Activated naive CD4-positive, alpha-beta T cell treated with anti-CD3 and anti-CD28 coated beads, Interleukin-2, amount 50 U/mL, for 72 hours (primary cell): ENCODE results near the gene LTC4S. TPM values are rescaled to one million over a fixed set of nuclear protein-coding genes. Genes with fewer than 3 reads are reported as not detected.
"Not testable (repeated sequence)": the region's sequence is repeated elsewhere in the genome, so short reads cannot be mapped to it uniquely, and the experiment has no call there.

Experiments
- ATAC-seq, 2 donors: fragments of 150-1000 bp; cut with Tn5 transposase; 2 replicates each; pipeline ENCODE4 v1.10.0; 2021; ENCODE audit warnings: mild to moderate bottlenecking in 2 of 2, moderate library complexity in 2 of 2
- DNase-seq, 2 donors: peaks; one replicate each; pipeline ENCODE4 v3.0.0; 2021 to 2022; ENCODE audit warnings: low spot score in 2 of 2
- H3K27ac Mint-ChIP-seq, 2 donors: one replicate each; pipeline ENCODE4 v1.8.0; 2022; ENCODE audit warnings: mild to moderate bottlenecking in 2 of 2, mixed read lengths in 2 of 2
- H3K36me3 Mint-ChIP-seq, 2 donors: one replicate each; pipeline ENCODE4 v1.8.0; 2022; ENCODE audit warnings: mixed read lengths in 2 of 2
- H3K9me3 Mint-ChIP-seq, 2 donors: one replicate each; pipeline ENCODE4 v1.8.0; 2022; ENCODE audit warnings: mixed read lengths in 2 of 2
- total RNA-seq, 2 donors: library from RNA; stranded (reverse); gene quantifications; one replicate each; pipeline ENCODE4 v1.2.3, GENCODE V29; 2022

The LTC4S gene
- total RNA-seq, 2 donors from 2014 or later: 0.52 to 1.1 TPM

GRCh38 chr5:179823937-179824744 is 30.4 kb downstream of the LTC4S start:
- peak overlapping the region; percentile 6 to 41 for H3K27ac Mint-ChIP-seq
- peaks cover 33 to 35% of the 10 kb centered on the region in 2 donors for H3K36me3 Mint-ChIP-seq
- ATAC-seq: no peak
- no peaks in the 10 kb centered on the region for H3K9me3 Mint-ChIP-seq
- no peak for DNase-seq

- no peaks in the 10 kb centered on the region for H3K9me3 Mint-ChIP-seq
- no peak for DNase-seq
- no peak for ATAC-seq
- H3K27ac Mint-ChIP-seq: peak overlapping the region; percentile 6 to 41
- peaks cover 39 to 41% of the 10 kb centered on the region in 2 donors for H3K36me3 Mint-ChIP-seq
These were observed 30.9 kb downstream of the LTC4S start for GRCh38 chr5:179824745-179825112.

- H3K9me3 Mint-ChIP-seq: no peaks in the 10 kb centered on the region
- peaks cover 45 to 49% of the 10 kb centered on the region in 2 donors for H3K36me3 Mint-ChIP-seq
- ATAC-seq: no peak
- DNase-seq: no peak
- H3K27ac Mint-ChIP-seq: no peak overlapping the region
These were observed 31.9 kb downstream of the LTC4S start for GRCh38 chr5:179825655-179826182.

- DNase-seq (peak in 1 of 2 donors; percentile 55), ATAC-seq (peak; percentile 95 to 99)
- H3K27ac Mint-ChIP-seq: peak overlapping the region; percentile 80 to 92
- H3K36me3 Mint-ChIP-seq: peaks cover 39 to 51% of the 10 kb centered on the region in 2 donors
- no peaks in the 10 kb centered on the region for H3K9me3 Mint-ChIP-seq
These were observed 33.9 kb downstream of the LTC4S start for GRCh38 chr5:179827680-179828079.

GRCh38 chr5:179828756-179829421 is 35.1 kb downstream of the LTC4S start:
- ATAC-seq (no peak), DNase-seq (no peak)
- Mint-ChIP-seq H3K9me3 (no peaks in the 10 kb centered on the region), H3K36me3 (peaks cover 46 to 63% of the 10 kb centered on the region in 2 donors), H3K27ac (peak overlapping the region; percentile 80 to 89)

GRCh38 chr5:179829732-179830435 is 36.1 kb downstream of the LTC4S start:
- no peak for DNase-seq
- Mint-ChIP-seq H3K9me3 (no peaks in the 10 kb centered on the region), H3K27ac (peak overlapping the region in 1 of 2 donors; percentile 80), H3K36me3 (peaks cover 41 to 59% of the 10 kb centered on the region in 2 donors)
- ATAC-seq: no peak

GRCh38 chr5:179830818-179831468 is 37.2 kb downstream of the LTC4S start:
- DNase-seq (no peak), ATAC-seq (no peak)
- peak overlapping the region in 1 of 2 donors; percentile 66 for H3K27ac Mint-ChIP-seq
- no peaks in the 10 kb centered on the region for H3K9me3 Mint-ChIP-seq
- H3K36me3 Mint-ChIP-seq: peaks cover 43 to 66% of the 10 kb centered on the region in 2 donors

- H3K9me3 Mint-ChIP-seq: no peaks in the 10 kb centered on the region
- H3K36me3 Mint-ChIP-seq: peaks cover 55 to 70% of the 10 kb centered on the region in 2 donors
- no peak for DNase-seq
- peak overlapping the region; percentile 66 to 77 for H3K27ac Mint-ChIP-seq
- ATAC-seq: no peak
These were observed 38.4 kb downstream of the LTC4S start for GRCh38 chr5:179832039-179832745.

- DNase-seq (no peak), ATAC-seq (no peak)
- H3K27ac Mint-ChIP-seq: no peak overlapping the region
- peaks cover 52 to 64% of the 10 kb centered on the region in 2 donors for H3K36me3 Mint-ChIP-seq
- no peaks in the 10 kb centered on the region for H3K9me3 Mint-ChIP-seq
These were observed 39.4 kb downstream of the LTC4S start for GRCh38 chr5:179833056-179833708.

GRCh38 chr5:179833709-179834070 is 39.9 kb downstream of the LTC4S start:
- DNase-seq (no peak), ATAC-seq (no peak)
- Mint-ChIP-seq H3K36me3 (peaks cover 50 to 60% of the 10 kb centered on the region in 2 donors), H3K27ac (no peak overlapping the region), H3K9me3 (no peaks in the 10 kb centered on the region)

- no peak overlapping the region for H3K27ac Mint-ChIP-seq
- ATAC-seq: no peak
- no peak for DNase-seq
- H3K36me3 Mint-ChIP-seq: peaks cover 46 to 56% of the 10 kb centered on the region in 2 donors
- H3K9me3 Mint-ChIP-seq: no peaks in the 10 kb centered on the region
These were observed 40.3 kb downstream of the LTC4S start for GRCh38 chr5:179834120-179834519.

- not testable (repeated sequence) for H3K9me3 Mint-ChIP-seq, ATAC-seq, DNase-seq, H3K27ac Mint-ChIP-seq
- peaks cover 38 to 48% of the 10 kb centered on the region in 2 donors for H3K36me3 Mint-ChIP-seq
These were observed 41.1 kb downstream of the LTC4S start for GRCh38 chr5:179834871-179835270.

- DNase-seq (no peak), ATAC-seq (peak; percentile 91 to 93)
- Mint-ChIP-seq H3K27ac (peak overlapping the region; percentile 79 to 94), H3K36me3 (peaks cover 30 to 34% of the 10 kb centered on the region in 2 donors), H3K9me3 (no peaks in the 10 kb centered on the region)
These were observed 42.6 kb downstream of the LTC4S start for GRCh38 chr5:179836225-179837019.

GRCh38 chr5:179837076-179838011 is 43.6 kb downstream of the LTC4S start:
- Mint-ChIP-seq H3K9me3 (no peaks in the 10 kb centered on the region), H3K36me3 (peaks cover 30 to 34% of the 10 kb centered on the region in 2 donors), H3K27ac (peak overlapping the region; percentile 79 to 94)
- DNase-seq: no peak
- no peak for ATAC-seq
